ENCODE results near the gene DGKE.

GRCh38 chr17:56890906-56891674 lies 57.1 kb downstream of the DGKE start:
- TF ChIP-seq CTCF (IDR thresholded peaks at IDR 0.05), result no peak
- no peak for TF ChIP-seq POLR2AphosphoS5 (IDR thresholded peaks at IDR 0.05)
